GM18517 (cell line): ENCODE measurements around the gene FN1.

Experiments
- ATAC-seq: cut with Tn5 transposase; IDR thresholded peaks from one replicate; pipeline ENCODE4 v1.9.1; 2021; ENCODE audit warnings: mild to moderate bottlenecking, moderate library complexity; ENCODE audit not compliant: unreplicated experiment

Gene FN1

GRCh38 chr2:215390550-215390913, 45.3 kb downstream of the FN1 start:
- ATAC-seq = no peak

- no peak for ATAC-seq
Observed at GRCh38 chr2:215388002-215388728, 47.7 kb downstream of the FN1 start.

- ATAC-seq = no peak
Observed at GRCh38 chr2:215386566-215386965, 49.3 kb downstream of the FN1 start.

- ATAC-seq = no peak
Observed at GRCh38 chr2:215384710-215385109, 51.2 kb downstream of the FN1 start.

- no peak for ATAC-seq
Observed at GRCh38 chr2:215383652-215384279, 52.1 kb downstream of the FN1 start.

- no peak for ATAC-seq
Observed at GRCh38 chr2:215382480-215382879, 53.4 kb downstream of the FN1 start.

- ATAC-seq = no peak
Observed at GRCh38 chr2:215382011-215382410, 53.9 kb downstream of the FN1 start.

GRCh38 chr2:215380699-215381098, 55.2 kb downstream of the FN1 start:
- ATAC-seq = no peak

GRCh38 chr2:215379948-215380347, 55.9 kb downstream of the FN1 start:
- ATAC-seq = no peak

GRCh38 chr2:215379039-215379438, 56.8 kb downstream of the FN1 start:
- ATAC-seq = no peak

GRCh38 chr2:215378045-215378444, 57.8 kb downstream of the FN1 start:
- ATAC-seq = no peak

- ATAC-seq = no peak
Observed at GRCh38 chr2:215377283-215377682, 58.6 kb downstream of the FN1 start.

- ATAC-seq = no peak
Observed at GRCh38 chr2:215376103-215376780, 59.6 kb downstream of the FN1 start.

- ATAC-seq = no peak
Observed at GRCh38 chr2:215375467-215375830, 60.4 kb downstream of the FN1 start.

GRCh38 chr2:215374642-215375466, 61.0 kb downstream of the FN1 start:
- no peak for ATAC-seq

GRCh38 chr2:215374002-215374401, 61.9 kb downstream of the FN1 start:
- no peak for ATAC-seq

GRCh38 chr2:215372968-215373649, 62.8 kb downstream of the FN1 start:
- no peak for ATAC-seq

GRCh38 chr2:215371915-215372897, 63.7 kb downstream of the FN1 start:
- no peak for ATAC-seq

GRCh38 chr2:215370112-215370965, 65.5 kb downstream of the FN1 start:
- ATAC-seq = no peak
